Measurements from ENCODE around the gene DMKN. TPM values are rescaled to one million over a fixed set of nuclear protein-coding genes. Genes with fewer than 3 reads are reported as not detected.

DMKN gene
- total and polyA plus RNA-seq, 2 of the 8 experiments (the other 6 are each of a cell fraction or from before 2014, with no cell fraction given) = 290 to 330 TPM

GRCh38 chr19:35553385-35554000 lies 40.0 kb upstream of the DMKN start:
- Histone ChIP-seq H2AFZ (ENCODE audit: low read length) (no peak overlapping the region), H2BK5ac (ENCODE audit: low read depth, low read length) (peak overlapping the region; percentile 44; the same call in 1 of the 2 replicates), H3K23ac (ENCODE audit: insufficient read length) (no peak overlapping the region), H3K23me2 (ENCODE audit: low read depth, low read length) (peaks cover 4% of the 10 kb centered on the region; the same call in 1 of the 2 replicates), H2AK5ac (ENCODE audit: low read depth, low read length) (no peak overlapping the region; the same call in 1 of the 2 replicates), H3K4me3 (ENCODE audit: extremely low read depth in 1 of 4, insufficient read depth in 2 of 4, low read depth in 3 of 4, low read length in 4 of 4) (no peak overlapping the region), H3K27ac (ENCODE audit: low read depth, low read length) (no peak overlapping the region), H4K20me1 (replicated peaks in 1 of 2; ENCODE audit: control insufficient read depth in 1 of 2, insufficient read depth in 2 of 2, low read length in 2 of 2) (peaks cover 3 to 8% of the 10 kb centered on the region in 2 experiments), H2BK12ac (ENCODE audit: low read depth, low read length) (peak overlapping the region; percentile 90; the same call in 1 of the 2 replicates), H3K9me3 (ENCODE audit: insufficient read depth in 2 of 2, low read depth in 1 of 2, low read length in 1 of 2) (no peaks in the 10 kb centered on the region), H2BK15ac (ENCODE audit: low read length) (0 out of 2 replicates have a peak overlapping the region, but pooled peaks have one; percentile 72), H4K5ac (ENCODE audit: insufficient read length, low read depth, low read length) (no peak overlapping the region), H2BK20ac (ENCODE audit: low read length) (no peak overlapping the region), H3K79me1 (ENCODE audit: low read depth, low read length) (no peaks in the 10 kb centered on the region), H4K8ac (ENCODE audit: extremely low read depth, insufficient read depth, low read length) (no peak overlapping the region), H3K4me2 (ENCODE audit: insufficient read depth in 1 of 2, low read depth in 2 of 2, low read length in 2 of 2) (no peak overlapping the region), H3K4ac (replicated peaks; ENCODE audit: insufficient read length, low read depth, low read length) (no peak overlapping the region), H3K79me2 (ENCODE audit: control insufficient read depth in 1 of 2, insufficient read depth in 2 of 2, low read length in 2 of 2) (no peaks in the 10 kb centered on the region), H3K9ac (replicated peaks in 1 of 4; ENCODE audit: extremely low read depth in 1 of 4, low read depth in 3 of 4, low read length in 3 of 4) (no peak overlapping the region), H3K14ac (ENCODE audit: insufficient read length) (no peak overlapping the region), H3K56ac (replicated peaks; ENCODE audit: insufficient read length, low read depth, low read length) (no peak overlapping the region), H2BK120ac (replicated peaks; ENCODE audit: low read depth, low read length) (no peak overlapping the region), H3K4me1 (replicated peaks in 1 of 4; ENCODE audit: control insufficient read depth in 3 of 4, insufficient read depth in 4 of 4, low read length in 3 of 4) (peaks cover 0 to 2% (median under 1%) of the 10 kb centered on the region in 4 experiments; a peak in 2 of 7 replicates), H3K36me3 (ENCODE audit: control insufficient read depth in 2 of 4, insufficient read depth in 4 of 4, low read length in 3 of 4) (peaks cover 0 to 3% (median 0%) of the 10 kb centered on the region in 4 experiments; a peak in 2 of 8 replicates), H3K27me3 (replicated peaks in 1 of 4; ENCODE audit: control insufficient read depth in 3 of 4, extremely low read depth in 1 of 4, insufficient read depth in 3 of 4, low read length in 3 of 4) (peaks cover 0 to 6% (median 0%) of the 10 kb centered on the region in 4 experiments; a peak in 2 of 7 replicates), H3K18ac (ENCODE audit: extremely low read depth, low read length) (no peak overlapping the region), H4K91ac (replicated peaks; ENCODE audit: insufficient read length, low read length) (no peak overlapping the region)
- no peak for FAIRE-seq
- CTCF ChIA-PET (ENCODE audit: partially characterized antibody) = interaction anchor here (0.6 to 7.7 kb wide), 2 partner anchors 37 to 141 kb away, joined by 3 to 90 read pairs; partner anchors contain the start of gene PMIS2
- DNase-seq (ENCODE audit: low read depth in 1 of 2, low spot score in 2 of 2) = no peak
- 71% methylated on average over 14 of the region's 14 CpGs; no CpG with 5 or more reads in 1 of the 2 experiments for WGBS, 2 experiments (ENCODE audit: extremely low coverage in 1 of 2, insufficient coverage in 1 of 2, insufficient read length in 1 of 2, insufficient replicate concordance in 2 of 2, low coverage in 1 of 2, low lambda C conversion rate in 2 of 2, missing lambda C conversion rate in 1 of 2)
- TF ChIP-seq TCF12 (IDR thresholded peaks at IDR 0.05; ENCODE audit: low read depth, low read length) = no peak
- TF ChIP-seq TBP (IDR thresholded peaks at IDR 0.05; ENCODE audit: low read depth, low read length) = no peak
- TF ChIP-seq NRF1 (IDR thresholded peaks at IDR 0.05; ENCODE audit: low read depth, low read length) = no peak
- no peak for TF ChIP-seq CHD2 (IDR thresholded peaks at IDR 0.05; ENCODE audit: low read length)
- TF ChIP-seq JUN (IDR thresholded peaks at IDR 0.05; ENCODE audit: low read depth, low read length) = no peak
- TF ChIP-seq SRF (IDR thresholded peaks at IDR 0.05; ENCODE audit: low read depth, low read length) = no peak
- no peak for TF ChIP-seq NANOG (IDR thresholded peaks at IDR 0.05; ENCODE audit: insufficient read depth, low read depth, low read length, poor library complexity, severe bottlenecking)
- TF ChIP-seq SUZ12 (IDR thresholded peaks at IDR 0.05; ENCODE audit: low read length) = no peak
- no peak for TF ChIP-seq HDAC2 (IDR thresholded peaks at IDR 0.05; ENCODE audit: borderline replicate concordance in 1 of 2, low read depth in 2 of 2, low read length in 2 of 2)
- no peak for TF ChIP-seq USF2 (IDR thresholded peaks at IDR 0.05; ENCODE audit: low read length)
- no peak for TF ChIP-seq SAP30 (IDR thresholded peaks at IDR 0.05; ENCODE audit: insufficient read depth, insufficient replicate concordance, low read length)
- POLR2A ChIA-PET (ENCODE audit: partially characterized antibody) = no interaction called here

All from H1 (cell line).